ENCODE measurements around the gene MYO18B. TPM values are rescaled to one million over a fixed set of nuclear protein-coding genes. Genes with fewer than 3 reads are reported as not detected.
A peak's percentile ranks its signal among the peaks of the same experiment; 100 is the strongest.
"Not testable (repeated sequence)": the region's sequence is repeated elsewhere in the genome, so short reads cannot be mapped to it uniquely, and the experiment has no call there.

The MYO18B gene
- total RNA-seq, 1 donor from 2014 or later, result 0.31 TPM

GRCh38 chr22:25950111-25950510, 208.1 kb downstream of the MYO18B start:
- peak; percentile 57 for DNase-seq

- DNase-seq, result no peak
Observed at GRCh38 chr22:25953276-25953675, 211.3 kb downstream of the MYO18B start.

GRCh38 chr22:25953919-25954318, 211.9 kb downstream of the MYO18B start:
- DNase-seq, result no peak

- no peak for DNase-seq
Observed at GRCh38 chr22:25955323-25955722, 213.3 kb downstream of the MYO18B start.

- no peak for DNase-seq
Observed at GRCh38 chr22:25956801-25957200, 214.8 kb downstream of the MYO18B start.

GRCh38 chr22:25959818-25960774, 218.1 kb downstream of the MYO18B start:
- DNase-seq, result no peak

GRCh38 chr22:25961699-25962098, 219.7 kb downstream of the MYO18B start:
- DNase-seq, result no peak

GRCh38 chr22:25962711-25963110, 220.7 kb downstream of the MYO18B start:
- DNase-seq, result no peak

GRCh38 chr22:25964961-25965730, 223.2 kb downstream of the MYO18B start:
- DNase-seq, result no peak

- DNase-seq, result no peak
Observed at GRCh38 chr22:25966448-25966913, 224.5 kb downstream of the MYO18B start.

- DNase-seq, result no peak
Observed at GRCh38 chr22:25969286-25969685, 227.3 kb downstream of the MYO18B start.

- DNase-seq, result no peak
Observed at GRCh38 chr22:25969901-25970300, 227.9 kb downstream of the MYO18B start.

- no peak for DNase-seq
Observed at GRCh38 chr22:25970374-25970911, 228.5 kb downstream of the MYO18B start.

GRCh38 chr22:25970999-25971811, 229.2 kb downstream of the MYO18B start:
- no peak for DNase-seq

GRCh38 chr22:25972397-25972796, 230.4 kb downstream of the MYO18B start:
- DNase-seq, result no peak

- DNase-seq, result no peak
Observed at GRCh38 chr22:25976356-25976755, 234.4 kb downstream of the MYO18B start.

- DNase-seq, result no peak
Observed at GRCh38 chr22:25979968-25980367, 238.0 kb downstream of the MYO18B start.

- DNase-seq, result not testable (repeated sequence)
Observed at GRCh38 chr22:25984911-25985310, 242.9 kb downstream of the MYO18B start.

GRCh38 chr22:25987948-25988347, 246.0 kb downstream of the MYO18B start:
- no peak for DNase-seq

- no peak for DNase-seq
Observed at GRCh38 chr22:25990940-25991339, 249.0 kb downstream of the MYO18B start.

- DNase-seq, result no peak
Observed at GRCh38 chr22:25992331-25992730, 250.3 kb downstream of the MYO18B start.

- DNase-seq, result no peak
Observed at GRCh38 chr22:25996669-25997068, 254.7 kb downstream of the MYO18B start.
